ENCODE measurements around the gene TUBGCP2.
"Not testable (repeated sequence)": the region's sequence is repeated elsewhere in the genome, so short reads cannot be mapped to it uniquely, and the experiment has no call there.

Gene TUBGCP2

DNA sequence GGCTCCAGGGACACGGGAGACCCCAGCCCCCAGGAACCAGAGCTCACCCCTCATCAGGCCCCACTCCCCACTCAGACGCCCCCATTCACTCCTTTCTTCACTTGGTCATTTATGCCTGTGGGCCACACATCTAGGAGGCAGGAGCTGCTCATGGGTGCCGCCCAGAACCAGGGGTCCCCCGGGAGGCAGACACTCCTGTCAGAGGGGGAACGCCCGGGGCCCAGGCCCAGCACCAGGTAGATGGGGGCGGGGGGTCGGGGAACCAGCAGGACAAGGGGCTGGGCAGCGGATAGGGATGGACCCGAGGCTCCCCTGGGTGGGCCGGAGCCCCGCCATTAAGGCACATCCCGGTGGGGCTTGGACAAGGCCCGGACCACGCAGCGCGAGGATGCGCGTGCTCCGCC is 16.2 kb upstream of the TUBGCP2 start:
- no peak for DNase-seq (ENCODE audit: low read depth in 2 of 2)

DNA sequence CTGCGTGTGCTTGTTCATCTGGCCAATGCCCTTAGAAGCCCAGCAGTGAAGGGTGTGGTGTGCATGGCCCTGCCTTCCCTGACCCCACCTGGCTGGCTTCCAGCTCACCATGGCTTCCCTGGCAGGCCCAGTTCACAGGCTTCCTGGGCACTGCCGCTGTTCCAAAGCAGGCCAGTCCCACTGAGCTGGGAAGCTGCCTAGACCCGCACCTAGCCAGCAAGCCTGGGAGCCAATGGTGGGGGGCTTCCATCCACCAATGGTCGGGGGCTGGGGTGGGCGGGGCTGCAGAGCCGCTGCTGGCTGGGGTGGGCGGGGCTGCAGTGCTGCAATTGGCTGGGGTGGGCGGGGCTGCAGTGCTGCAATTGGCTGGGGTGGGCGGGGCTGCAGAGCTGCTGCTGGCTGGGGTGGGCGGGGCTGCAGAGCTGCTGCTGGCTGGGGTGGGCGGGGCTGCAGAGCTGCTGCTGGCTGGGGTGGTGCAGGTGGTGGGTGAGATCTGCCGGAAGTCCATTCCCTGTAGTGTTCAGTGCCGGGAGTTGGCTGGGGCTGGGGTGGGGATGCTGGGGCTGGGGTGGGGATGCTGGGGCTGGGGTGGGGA is 15.6 kb upstream of the TUBGCP2 start:
- peak; percentile 47 to 69 for DNase-seq (ENCODE audit: low read depth in 2 of 2)

DNA sequence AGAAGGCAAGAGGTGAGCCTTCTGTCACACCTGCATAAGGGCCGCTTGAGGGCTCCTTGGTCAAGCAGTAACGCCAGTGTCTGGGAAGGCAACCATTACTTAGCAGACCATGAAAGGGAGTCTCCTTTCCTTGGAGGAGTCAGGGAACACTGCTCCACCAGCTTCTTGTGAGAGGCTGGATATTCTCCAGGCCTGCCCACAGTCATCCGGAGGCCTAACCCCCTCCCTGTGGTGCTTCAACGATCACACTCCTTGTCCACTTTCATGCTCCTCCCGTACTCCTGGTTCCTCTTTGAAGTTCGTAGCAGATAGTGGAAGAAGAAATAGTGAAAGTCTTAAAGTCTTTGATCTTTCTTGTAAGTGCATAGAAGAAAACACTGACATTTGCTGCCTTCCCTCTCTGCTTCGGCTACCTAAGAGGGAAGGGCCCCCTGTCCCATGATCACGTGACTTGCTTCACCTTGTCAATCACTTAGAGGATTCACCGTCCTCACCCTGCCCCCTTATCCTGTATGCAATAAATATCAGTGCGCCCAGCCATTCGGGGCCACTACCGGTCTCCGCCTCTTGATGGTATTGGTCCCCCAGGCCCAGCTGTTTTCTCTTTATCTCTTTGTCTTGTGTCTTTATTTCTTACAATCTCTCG is 13.5 kb upstream of the TUBGCP2 start:
- DNase-seq (ENCODE audit: low read depth in 2 of 2): not testable (repeated sequence)

DNA sequence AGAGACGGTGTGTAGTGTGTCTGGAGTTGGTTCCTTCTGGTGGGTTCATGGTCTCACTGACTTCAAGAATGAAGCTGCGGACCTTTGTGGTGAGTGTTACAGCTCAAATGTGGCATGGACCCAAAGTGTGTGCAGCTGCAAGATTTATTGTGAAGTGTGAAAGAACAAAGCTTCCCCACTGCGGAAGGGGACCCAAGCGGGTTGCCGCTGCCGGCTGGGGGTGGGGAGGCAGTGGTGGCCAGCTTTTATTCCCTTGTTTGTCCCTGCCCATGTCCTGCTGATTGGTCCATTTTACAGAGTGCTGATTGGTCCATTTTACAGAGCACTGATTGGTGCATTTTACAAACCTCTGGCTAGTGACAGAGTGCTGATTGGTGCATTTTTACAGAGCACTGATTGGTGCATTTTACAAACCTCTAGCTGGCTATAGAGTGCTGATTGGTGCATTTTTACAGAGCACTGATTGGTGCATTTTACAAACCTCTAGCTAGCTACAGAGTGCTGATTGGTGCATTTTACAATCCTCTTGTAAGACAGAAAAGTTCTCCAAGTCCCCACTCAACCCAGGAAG is 12.3 kb upstream of the TUBGCP2 start:
- not testable (repeated sequence) for DNase-seq (ENCODE audit: low read depth in 2 of 2)

DNA sequence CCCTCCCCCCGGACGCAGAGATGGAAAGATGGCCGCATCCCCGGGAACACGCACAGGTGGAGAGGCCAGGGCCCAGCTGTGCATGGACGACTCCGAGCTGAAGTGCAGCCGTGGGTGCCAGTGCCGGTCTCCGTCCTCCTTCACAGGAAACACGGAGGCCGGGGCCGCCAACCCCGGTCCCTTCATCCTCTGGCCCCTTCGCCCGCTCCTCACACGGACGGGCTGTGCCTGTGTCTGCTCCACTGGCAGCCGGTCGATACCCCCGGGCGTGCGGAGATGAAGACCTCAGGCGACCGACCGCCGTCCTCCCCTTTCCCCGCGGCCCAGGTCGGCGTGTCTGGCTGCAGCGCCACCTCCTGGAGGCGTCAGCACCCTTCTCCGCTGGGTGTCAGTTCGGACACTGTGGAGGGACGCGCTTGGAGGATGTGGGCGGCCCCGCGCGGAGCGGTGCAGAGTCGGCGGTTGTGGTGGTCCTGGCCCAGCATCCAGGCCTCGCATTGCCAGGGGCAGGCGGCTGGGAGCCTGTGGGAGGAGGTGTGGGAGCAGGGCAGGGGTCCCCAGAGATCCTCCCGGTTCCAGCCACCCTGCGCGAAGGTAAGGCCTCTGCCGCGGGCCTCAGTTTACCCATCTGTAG is 9.9 kb upstream of the TUBGCP2 start:
- peak in 1 of 2 donors; percentile 67 for DNase-seq (ENCODE audit: low read depth in 2 of 2)

DNA sequence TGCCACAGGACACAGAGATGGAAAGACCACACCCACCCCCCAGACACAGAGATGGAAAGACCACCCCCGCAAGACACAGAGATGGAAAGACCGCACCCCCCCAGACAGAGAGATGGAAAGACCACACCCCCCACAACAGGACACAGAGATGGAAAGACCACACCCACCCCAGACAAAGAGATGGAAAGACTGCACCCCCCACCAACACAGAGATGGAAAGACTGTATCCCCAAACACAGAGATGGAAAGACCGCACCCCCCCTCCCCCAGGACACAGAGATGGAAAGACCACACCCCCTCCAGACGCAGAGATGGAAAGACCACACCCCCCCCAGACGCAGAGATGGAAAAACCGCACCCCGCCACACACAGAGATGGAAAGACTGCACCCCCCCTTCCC is 8.1 kb upstream of the TUBGCP2 start:
- DNase-seq (ENCODE audit: low read depth in 2 of 2): no peak

DNA sequence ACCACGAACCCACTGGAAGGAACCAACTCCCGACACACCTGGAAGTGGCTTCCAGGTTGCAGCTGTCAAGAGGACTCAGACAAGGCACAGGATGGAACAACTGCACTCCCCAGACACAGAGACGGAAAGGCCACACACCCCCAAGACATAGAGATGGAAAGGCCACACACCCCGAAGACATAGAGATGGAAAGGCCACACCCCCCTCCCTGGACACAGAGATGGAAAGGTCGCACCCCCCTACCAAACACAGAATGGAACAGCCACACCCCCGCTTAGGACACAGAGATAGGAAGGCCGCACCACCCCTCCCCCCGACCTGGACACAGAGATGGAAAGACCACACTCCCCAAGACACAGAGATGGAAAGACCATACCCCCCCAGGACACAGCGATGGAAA is 7.6 kb upstream of the TUBGCP2 start:
- DNase-seq (ENCODE audit: low read depth in 2 of 2): no peak

DNA sequence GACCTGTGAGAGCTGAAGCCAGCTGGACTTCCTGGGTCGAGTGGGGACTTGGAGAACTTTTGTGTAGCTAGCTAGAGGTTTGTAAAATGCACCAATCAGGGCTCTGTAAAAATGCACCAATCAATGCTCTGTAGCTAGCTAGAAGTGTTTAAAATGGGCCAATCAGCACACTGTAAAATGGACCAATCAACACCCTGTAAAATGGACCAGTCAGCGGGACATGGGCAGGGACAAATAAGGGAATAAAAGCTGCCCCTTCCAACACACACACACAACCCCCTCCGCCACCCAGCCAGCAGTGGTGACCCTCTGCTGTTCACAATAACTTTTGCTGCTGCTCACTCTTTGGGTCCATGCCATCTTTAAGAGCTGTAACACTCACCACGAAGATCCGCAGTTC is 7.2 kb upstream of the TUBGCP2 start:
- no peak for DNase-seq (ENCODE audit: low read depth in 2 of 2)

DNA sequence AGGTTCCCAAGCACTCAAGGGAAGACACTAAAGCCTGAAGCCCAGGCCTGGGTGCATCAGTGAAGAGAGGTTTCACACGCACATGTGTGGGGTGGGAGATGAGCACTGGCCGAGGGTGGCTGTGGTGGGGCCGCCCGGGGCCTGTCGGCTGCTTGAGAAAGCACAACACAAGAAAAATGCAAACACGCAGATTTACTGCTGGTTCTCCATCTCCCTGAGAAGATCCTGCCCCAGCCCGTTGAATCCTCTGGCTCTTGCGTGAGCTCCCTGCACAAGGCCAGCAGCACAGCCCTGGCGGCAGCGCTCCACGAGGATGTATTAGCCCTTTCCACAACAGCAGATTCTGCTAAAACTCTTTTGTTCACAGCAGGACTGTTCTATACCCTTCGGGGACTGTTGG is 6.2 kb upstream of the TUBGCP2 start:
- DNase-seq (ENCODE audit: low read depth in 2 of 2): no peak

DNA sequence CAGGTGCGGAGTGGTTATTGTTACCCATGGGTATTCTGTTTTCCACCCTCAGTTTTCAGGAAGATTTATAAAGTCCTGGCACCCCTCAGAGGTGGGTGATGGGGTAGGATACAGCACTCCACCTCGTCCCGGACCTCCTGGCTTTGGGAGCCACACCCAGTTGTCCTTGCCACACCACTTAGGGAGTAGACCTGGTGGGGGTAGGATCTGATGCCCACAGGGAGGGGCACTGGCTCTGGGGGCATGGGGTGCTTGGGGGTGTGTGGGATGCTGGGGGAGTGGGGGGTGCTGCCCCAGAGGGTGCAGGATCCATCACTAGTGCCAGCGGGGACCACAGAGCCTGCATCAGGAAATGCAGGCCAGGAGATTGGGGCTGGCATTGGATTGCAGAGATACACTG is 4.5 kb upstream of the TUBGCP2 start:
- no peak for DNase-seq (ENCODE audit: low read depth in 2 of 2)

DNA sequence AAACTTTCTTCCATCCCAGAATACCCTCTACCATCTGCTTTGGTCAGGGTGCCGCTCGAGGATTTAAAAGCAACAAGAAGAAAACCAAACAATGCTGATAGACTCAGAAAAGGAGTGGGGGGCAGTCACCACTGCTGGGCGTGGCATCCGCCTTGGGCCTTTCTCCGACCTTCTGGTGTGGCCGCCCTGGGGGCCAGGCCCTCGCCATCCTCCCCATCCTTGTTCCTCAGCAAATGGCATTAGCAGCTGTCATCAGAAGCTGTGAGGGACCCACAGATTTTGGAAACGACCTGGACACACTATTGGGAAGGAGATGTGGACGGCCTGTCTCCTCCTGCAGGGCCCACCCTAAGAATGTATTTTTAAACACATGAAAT is 4.1 kb upstream of the TUBGCP2 start:
- DNase-seq (ENCODE audit: low read depth in 2 of 2): no peak

DNA sequence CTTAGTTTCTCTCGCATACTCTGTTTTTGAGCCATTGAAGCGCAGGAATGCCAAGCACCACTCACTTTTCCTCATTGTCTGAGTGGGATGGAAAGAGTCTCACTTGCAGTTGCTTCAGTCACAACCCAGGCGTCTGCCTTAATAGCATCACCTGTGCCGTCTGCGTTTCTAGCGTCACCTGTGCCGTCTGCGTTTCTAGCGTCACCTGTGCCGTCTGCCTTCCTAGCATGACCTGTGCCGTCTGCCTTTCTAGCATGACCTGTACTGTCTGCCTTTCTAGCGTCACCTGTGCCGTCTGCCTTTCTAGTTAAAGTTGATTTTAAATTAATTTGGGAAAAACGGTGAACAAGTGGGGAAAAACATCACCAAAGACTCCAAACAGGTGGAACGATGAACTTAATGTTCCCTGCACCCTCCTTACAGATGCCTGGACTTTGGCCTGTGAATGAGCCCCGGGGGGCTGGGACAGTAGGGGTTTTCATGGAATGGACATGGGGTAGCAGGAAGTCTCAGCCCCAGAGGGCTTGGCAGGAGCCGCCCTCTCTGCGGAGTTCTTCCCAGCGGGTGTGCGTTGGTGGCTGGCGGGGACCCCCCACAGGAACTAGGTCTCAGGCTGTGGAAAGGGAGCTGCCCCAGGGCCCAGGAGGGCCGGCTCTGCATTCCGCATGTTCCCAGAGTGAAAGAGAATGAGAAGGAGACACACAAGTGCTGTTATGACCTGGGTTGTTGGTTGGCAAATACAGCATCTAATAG is 3.5 kb upstream of the TUBGCP2 start:
- DNase-seq (ENCODE audit: low read depth in 2 of 2): no peak

DNA sequence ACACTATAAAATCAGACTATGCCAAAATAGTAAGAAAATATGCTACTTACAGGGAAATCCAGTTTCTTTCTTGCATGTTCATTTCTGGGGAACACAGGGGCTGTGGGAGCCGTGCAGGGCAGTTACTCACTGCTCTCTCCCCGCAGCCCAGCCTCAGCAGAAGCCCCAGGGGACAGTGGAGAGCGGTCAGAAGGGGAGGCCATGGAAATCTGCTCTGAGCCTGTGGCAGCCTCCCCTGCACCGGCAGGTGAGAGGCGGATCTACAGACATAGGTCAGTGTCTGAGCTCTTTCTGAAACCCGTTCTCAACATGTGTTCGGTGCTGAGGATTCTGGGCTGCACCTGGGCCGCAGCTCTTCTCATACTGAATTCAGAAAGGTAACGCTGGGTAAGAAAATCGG is 2.9 kb upstream of the TUBGCP2 start:
- DNase-seq (ENCODE audit: low read depth in 2 of 2): no peak

DNA sequence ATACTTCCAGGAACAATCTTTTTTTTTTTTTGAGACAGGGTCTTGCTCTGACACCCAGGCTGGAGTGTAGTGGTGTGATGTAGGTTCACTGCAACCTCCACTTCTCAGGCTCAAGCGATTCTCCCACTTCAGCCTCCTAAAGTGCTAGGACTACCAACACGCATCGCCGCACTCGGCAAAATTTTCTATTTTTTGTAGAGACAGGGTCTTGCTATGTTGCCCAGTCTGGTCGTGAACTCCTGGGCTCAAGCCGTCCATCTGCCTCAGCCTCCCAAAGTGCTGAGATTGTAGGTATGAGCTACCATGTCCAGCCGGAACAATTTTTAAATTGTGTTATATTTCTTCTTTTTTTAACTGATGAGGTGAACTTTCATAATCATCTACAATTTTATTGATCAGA is 2.1 kb upstream of the TUBGCP2 start:
- no peak for DNase-seq (ENCODE audit: low read depth in 2 of 2)

DNA sequence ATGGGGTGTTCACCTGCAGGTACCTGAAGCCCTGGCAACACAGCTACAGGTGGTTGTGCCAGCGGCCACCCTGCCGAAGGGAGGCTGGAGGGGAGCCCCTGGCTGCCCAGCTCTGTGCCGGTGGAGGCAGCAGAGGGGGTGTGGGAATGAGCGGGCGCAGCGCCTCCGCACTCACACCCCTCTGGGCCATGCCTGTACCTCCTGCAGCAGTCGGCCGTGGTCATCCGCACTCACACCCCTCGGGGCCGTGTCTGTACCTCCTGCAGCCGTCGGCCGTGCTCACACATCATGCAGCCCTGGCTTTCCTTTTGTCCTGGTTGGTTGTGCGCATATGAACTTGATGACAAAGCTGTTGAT is 1.7 kb upstream of the TUBGCP2 start:
- no peak for DNase-seq (ENCODE audit: low read depth in 2 of 2)

DNA sequence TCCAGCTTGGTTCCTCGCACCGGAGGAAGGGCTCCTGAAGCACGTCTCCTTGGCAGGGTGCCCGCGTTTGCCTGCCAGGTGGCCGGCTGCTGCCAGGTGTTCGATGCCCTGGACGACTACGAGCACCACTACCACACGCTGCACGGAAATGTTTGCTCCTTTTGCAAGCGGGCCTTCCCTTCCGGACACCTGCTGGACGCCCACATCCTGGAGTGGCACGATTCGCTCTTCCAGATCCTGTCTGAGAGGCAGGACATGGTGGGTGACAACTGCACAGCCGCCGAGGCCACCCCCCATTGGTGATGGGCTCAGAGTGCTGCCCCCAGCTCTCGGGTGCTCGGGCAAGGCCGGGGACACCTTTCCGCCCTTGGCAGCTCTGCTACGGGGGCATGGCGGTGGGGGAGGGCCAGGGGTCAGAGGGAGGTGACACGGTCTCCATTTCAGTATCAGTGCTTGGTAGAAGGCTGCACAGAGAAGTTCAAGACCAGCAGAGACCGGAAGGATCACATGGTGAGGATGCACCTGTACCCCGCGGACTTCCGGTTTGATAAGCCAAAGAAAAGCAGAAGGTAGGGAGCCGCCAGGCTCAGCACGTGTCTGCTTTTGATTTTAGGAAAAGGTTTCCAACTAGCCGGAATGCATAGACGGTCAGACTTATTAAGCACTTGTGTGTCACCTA is 1.2 kb upstream of the TUBGCP2 start:
- no peak for DNase-seq (ENCODE audit: low read depth in 2 of 2)

DNA sequence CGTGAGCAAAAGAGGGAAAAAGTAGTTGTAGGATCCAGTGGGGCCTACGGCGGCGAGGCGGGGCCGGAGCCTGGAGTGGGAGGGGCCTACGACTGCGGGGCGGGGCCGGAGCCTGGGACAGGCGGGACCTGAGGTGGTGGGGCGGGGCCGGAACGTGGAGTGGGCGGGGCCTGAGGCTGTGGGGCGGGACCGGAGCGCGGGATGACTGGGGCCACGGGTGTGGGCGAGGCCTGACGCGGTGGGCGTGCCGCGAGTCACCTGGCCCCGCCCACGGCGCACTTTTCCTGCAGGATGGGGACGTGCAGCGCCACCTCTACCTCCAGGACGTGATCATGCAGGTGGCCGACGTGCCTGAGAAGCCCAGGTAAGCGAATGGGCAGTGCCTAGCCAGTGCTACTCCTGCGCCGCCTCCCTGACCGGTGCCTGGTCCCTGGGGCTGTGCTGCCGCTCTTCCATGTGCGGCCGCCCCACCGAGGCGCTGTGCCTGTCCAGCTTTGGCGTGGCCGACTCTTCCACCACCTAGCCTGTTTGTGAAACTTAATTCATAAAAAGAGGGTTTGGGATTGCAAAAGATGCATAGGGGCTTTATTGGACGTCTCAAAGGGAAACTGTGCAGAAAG is 538 bp upstream of the TUBGCP2 start:
- DNase-seq (ENCODE audit: low read depth in 2 of 2): peak; percentile 87 to 92

DNA sequence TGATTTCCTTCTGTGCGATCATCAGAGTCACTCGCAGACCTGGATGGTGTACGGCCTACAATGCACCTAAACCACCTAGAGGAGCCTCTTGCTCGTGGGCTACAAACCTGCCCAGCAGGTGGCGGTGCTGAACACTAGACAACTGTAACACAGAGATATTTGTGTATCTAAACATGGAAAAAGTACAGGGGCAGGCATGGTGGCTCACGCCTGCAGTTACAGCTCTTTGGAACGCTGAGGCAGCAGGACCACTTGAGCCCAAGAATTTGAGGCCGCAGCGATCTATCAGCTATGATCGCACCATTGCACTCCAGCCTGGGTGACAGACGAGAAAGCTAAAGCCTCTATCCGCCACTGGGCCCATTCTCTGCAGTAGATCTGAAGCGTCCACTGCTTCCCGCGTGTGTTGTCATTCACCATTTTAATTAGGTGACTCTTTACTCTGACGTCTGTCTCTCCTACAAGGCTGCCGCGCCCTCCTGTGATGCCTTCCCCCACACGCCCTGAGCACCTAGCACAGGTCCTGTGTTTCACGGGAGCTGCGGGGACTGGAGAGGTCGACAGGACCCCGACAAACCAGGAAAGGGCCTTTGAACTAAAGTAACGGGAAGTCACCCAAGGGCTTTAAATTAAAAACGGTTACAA is 774 bp downstream of the TUBGCP2 start:
- peak; percentile 69 to 81 for DNase-seq (ENCODE audit: low read depth in 2 of 2)

DNA sequence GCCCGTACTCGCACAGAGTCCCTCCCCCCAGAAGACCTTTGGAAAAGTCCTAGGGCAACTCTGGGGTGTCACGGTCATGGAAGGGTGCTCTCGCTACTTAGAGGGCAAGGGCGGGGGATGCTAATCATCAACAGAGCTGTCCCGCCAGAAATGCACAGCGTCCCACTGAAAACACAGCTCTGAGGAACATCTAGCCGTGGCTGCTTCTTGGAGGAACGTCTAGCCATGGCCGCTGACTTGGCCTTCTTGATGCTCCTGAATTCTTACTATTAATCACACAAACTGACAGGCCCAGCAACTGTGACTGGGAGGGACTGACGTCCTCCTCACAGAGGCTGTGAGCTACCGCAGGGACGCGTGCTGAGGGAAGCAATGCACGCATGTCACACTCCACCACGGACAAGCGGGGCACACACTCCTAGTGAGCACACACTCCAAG is 1.7 kb downstream of the TUBGCP2 start:
- DNase-seq (ENCODE audit: low read depth in 2 of 2): no peak

DNA sequence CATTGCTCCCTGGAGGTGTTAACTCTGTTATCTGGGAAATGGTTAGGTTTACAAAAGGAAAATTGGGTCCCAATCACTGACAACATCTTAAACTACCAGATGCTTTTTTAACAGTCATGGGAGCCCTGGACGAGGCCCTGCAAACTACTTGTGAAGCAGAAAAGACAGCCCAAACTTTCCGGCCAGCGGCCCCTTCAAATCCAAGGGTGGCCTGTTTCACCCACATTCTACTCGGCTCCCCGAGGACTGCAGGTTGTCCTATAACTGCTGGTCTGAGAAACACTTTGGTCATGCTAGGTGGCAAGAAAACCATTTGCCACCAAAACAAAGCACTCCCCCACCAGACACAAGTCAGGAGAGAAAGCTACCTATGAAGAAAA is 2.6 kb downstream of the TUBGCP2 start:
- DNase-seq (ENCODE audit: low read depth in 2 of 2): no peak

DNA sequence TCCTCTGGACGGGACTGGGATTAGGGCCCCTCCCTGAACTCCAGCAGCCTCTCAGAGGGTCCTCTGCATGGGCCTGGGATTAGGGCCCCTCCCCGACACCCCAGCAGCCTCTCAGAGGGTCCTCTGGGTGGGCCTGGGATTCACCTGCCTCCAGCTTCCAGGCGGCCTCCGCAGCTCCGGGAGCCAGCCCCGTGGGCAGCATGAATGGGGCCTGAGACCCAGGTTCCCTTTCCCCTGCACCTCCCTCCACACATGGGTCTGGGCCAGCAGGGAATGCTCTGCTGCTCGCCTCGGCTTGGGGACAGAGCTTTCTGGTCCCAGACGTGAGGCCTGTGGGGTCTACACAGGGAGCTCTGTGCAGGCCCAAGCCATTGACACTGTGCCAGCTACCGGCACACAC is 5.5 kb downstream of the TUBGCP2 start:
- DNase-seq (ENCODE audit: low read depth in 2 of 2): no peak

All from stimulated activated CD4-positive, alpha-beta T cell treated with anti-CD3 and anti-CD28 coated beads, Interleukin-15, amount 100 ng/mL, for 48 hours (primary cell).